Measurements from ENCODE around the gene SCYGR1.
"Not testable (repeated sequence)": the region's sequence is repeated elsewhere in the genome, so short reads cannot be mapped to it uniquely, and the experiment has no call there.

The SCYGR1 gene

DNA sequence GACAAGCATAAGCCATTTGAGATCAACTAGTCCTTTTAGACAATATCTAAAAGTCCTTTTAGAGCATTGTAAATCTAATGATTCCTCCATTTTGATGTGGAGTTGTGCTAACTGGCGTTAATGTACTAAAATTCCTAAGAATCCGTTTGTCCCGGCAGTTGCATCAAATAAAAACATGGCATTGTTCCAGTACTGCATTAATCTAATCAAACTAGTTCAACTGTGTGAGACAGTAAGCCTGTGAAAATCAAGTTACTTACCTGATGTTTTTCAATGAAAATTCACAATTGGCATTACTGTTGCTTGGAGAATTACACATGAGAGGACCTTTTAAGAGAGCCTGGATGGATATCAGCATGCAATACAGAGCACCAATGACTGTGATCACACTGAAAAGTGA is 21.9 kb downstream of the SCYGR1 start:
- no peak for TF ChIP-seq CTCF (IDR thresholded peaks at IDR 0.05; ENCODE audit: unreplicated experiment in 3 of 3)
- Mint-ChIP-seq H3K9me3 (no peaks in the 10 kb centered on the region), H3K27me3 (ENCODE audit: low read depth) (no peaks in the 10 kb centered on the region), H3K36me3 (ENCODE audit: low read depth) (peaks cover 4% of the 10 kb centered on the region), H3K4me3 (no peak overlapping the region), H3K27ac (no peak overlapping the region), H3K4me1 (peaks cover 20% of the 10 kb centered on the region)

GRCh38 chr2:227364585-227365263 is 23.0 kb downstream of the SCYGR1 start:
- H3K27me3 Mint-ChIP-seq (ENCODE audit: low read depth); H3K4me3 Mint-ChIP-seq; H3K27ac Mint-ChIP-seq; H3K9me3 Mint-ChIP-seq: not testable (repeated sequence)
- H3K36me3 Mint-ChIP-seq (ENCODE audit: low read depth) = peaks cover 12% of the 10 kb centered on the region
- peaks cover 18% of the 10 kb centered on the region for H3K4me1 Mint-ChIP-seq

GRCh38 chr2:227363756-227364155 is 24.0 kb downstream of the SCYGR1 start:
- H3K4me3 Mint-ChIP-seq = no peak overlapping the region

DNA sequence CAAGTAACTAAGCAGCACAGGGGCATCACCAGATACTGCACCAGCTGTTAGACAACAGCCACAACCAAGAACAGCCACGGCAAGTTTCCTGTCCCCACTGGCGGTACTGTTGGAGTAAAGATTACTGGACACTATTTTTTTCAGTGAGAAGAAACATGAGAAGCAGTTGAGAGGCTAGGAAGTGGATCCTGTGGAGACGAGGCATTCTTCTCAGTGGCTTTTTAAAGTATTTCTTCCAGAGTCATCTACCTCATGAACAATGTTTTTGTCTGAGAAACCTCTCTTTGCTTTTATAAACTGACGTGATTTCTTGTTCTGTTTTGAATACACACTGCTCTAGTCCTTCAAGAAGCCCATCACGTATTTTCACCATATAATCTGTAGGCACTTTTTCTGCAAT is 27.4 kb downstream of the SCYGR1 start:
- no peak overlapping the region for H3K27ac Mint-ChIP-seq

More at GRCh38 chr2:227363756-227364155, 24.0 kb downstream of the SCYGR1 start:
- no peak overlapping the region for H3K27ac Mint-ChIP-seq
- no peaks in the 10 kb centered on the region for H3K9me3 Mint-ChIP-seq
- TF ChIP-seq CTCF (IDR thresholded peaks at IDR 0.05; ENCODE audit: unreplicated experiment in 3 of 3) = no peak
- peaks cover 15% of the 10 kb centered on the region for H3K4me1 Mint-ChIP-seq
- H3K36me3 Mint-ChIP-seq (ENCODE audit: low read depth) = peaks cover 22% of the 10 kb centered on the region
- no peaks in the 10 kb centered on the region for H3K27me3 Mint-ChIP-seq (ENCODE audit: low read depth)

GRCh38 chr2:227351639-227352038 is 36.1 kb downstream of the SCYGR1 start:
- TF ChIP-seq CTCF (IDR thresholded peaks at IDR 0.05; ENCODE audit: unreplicated experiment in 3 of 3) = no peak
- no peak overlapping the region for H3K4me3 Mint-ChIP-seq
- H3K27ac Mint-ChIP-seq = no peak overlapping the region
- H3K4me1 Mint-ChIP-seq = no peaks in the 10 kb centered on the region
- H3K27me3 Mint-ChIP-seq (ENCODE audit: low read depth) = no peaks in the 10 kb centered on the region
- H3K36me3 Mint-ChIP-seq (ENCODE audit: low read depth) = peaks cover 41% of the 10 kb centered on the region
- H3K9me3 Mint-ChIP-seq = no peaks in the 10 kb centered on the region

More for the DNA sequence above, 27.4 kb downstream of the SCYGR1 start:
- no peaks in the 10 kb centered on the region for H3K9me3 Mint-ChIP-seq
- H3K4me3 Mint-ChIP-seq = no peak overlapping the region
- no peak for TF ChIP-seq CTCF (IDR thresholded peaks at IDR 0.05; ENCODE audit: unreplicated experiment in 3 of 3)
- H3K36me3 Mint-ChIP-seq (ENCODE audit: low read depth) = peaks cover 45% of the 10 kb centered on the region
- no peaks in the 10 kb centered on the region for H3K4me1 Mint-ChIP-seq
- no peaks in the 10 kb centered on the region for H3K27me3 Mint-ChIP-seq (ENCODE audit: low read depth)

DNA sequence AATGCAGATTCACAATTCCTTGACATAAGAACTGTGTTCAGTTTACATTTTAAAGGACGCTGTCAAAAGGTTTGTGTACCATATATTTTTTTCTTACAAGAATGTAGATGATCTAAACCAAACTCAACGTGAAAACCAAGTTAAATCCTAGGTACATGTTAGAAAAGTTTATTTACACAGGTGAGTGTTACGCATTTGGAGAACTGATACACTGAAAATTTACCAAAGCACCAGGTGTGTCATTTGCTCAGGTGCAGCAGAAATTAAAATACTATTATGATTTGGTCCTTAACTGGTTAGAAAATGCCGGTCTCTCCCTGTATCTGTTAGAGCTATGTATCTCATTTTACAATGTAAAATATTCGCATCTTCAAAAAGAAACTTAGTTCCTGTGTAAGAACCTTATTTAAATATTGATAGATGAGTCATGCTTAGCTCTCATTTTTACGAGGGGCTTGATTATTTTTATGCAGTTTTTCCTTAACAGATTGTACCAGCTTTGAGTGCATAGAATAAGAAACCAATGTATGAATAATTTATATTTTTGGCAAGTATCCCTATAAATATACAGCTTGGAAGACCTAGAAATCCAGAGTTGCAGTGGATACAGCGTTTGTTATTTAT is 37.6 kb downstream of the SCYGR1 start:
- TF ChIP-seq CTCF (IDR thresholded peaks at IDR 0.05; ENCODE audit: unreplicated experiment in 3 of 3) = no peak
- no peaks in the 10 kb centered on the region for H3K4me1 Mint-ChIP-seq
- H3K27ac Mint-ChIP-seq = no peak overlapping the region
- H3K9me3 Mint-ChIP-seq = no peaks in the 10 kb centered on the region
- H3K4me3 Mint-ChIP-seq = no peak overlapping the region
- H3K27me3 Mint-ChIP-seq (ENCODE audit: low read depth) = no peaks in the 10 kb centered on the region
- H3K36me3 Mint-ChIP-seq (ENCODE audit: low read depth) = peaks cover 36% of the 10 kb centered on the region
